ENCODE measurements around the gene PRKAG1.

The PRKAG1 gene

GRCh38 chr12:49018261-49019119 lies at the start of gene PRKAG1:
TSS of gene PRKAG1 (minus strand) at chr12:49018776. CDS start at chr12:49018740, 36 bp downstream.
- TF ChIP-seq CTCF (IDR thresholded peaks at IDR 0.05), result peak; percentile 53

GRCh38 chr12:49066120-49066519 lies 47.5 kb upstream of the PRKAG1 start:
- no peak for TF ChIP-seq CTCF (IDR thresholded peaks at IDR 0.05)

- TF ChIP-seq CTCF (IDR thresholded peaks at IDR 0.05), result no peak
Observed at GRCh38 chr12:49064767-49065152, 46.2 kb upstream of the PRKAG1 start.

GRCh38 chr12:49061157-49061650 lies 42.6 kb upstream of the PRKAG1 start:
- no peak for TF ChIP-seq CTCF (IDR thresholded peaks at IDR 0.05)

- no peak; the same call in 1 of the 2 replicates for TF ChIP-seq CTCF (IDR thresholded peaks at IDR 0.05)
Observed at GRCh38 chr12:49060237-49061156, 41.9 kb upstream of the PRKAG1 start, which contains the start of gene KMT2D. TSS of gene KMT2D (minus strand) at chr12:49060794. CDS start at chr12:49055324, 5,470 bp downstream.

- TF ChIP-seq CTCF (IDR thresholded peaks at IDR 0.05), result no peak
Observed at GRCh38 chr12:49059299-49060171, 41.0 kb upstream of the PRKAG1 start.

- no peak for TF ChIP-seq CTCF (IDR thresholded peaks at IDR 0.05)
Observed at GRCh38 chr12:49059045-49059298, 40.4 kb upstream of the PRKAG1 start.

Measured in LNCAP (cell line).